ENCODE measurements around the gene TMOD1.

- no peak for TF ChIP-seq EZH2 (IDR thresholded peaks at IDR 0.05; ENCODE audit: low read length, unreplicated experiment)
- TF ChIP-seq, protein P1, sequence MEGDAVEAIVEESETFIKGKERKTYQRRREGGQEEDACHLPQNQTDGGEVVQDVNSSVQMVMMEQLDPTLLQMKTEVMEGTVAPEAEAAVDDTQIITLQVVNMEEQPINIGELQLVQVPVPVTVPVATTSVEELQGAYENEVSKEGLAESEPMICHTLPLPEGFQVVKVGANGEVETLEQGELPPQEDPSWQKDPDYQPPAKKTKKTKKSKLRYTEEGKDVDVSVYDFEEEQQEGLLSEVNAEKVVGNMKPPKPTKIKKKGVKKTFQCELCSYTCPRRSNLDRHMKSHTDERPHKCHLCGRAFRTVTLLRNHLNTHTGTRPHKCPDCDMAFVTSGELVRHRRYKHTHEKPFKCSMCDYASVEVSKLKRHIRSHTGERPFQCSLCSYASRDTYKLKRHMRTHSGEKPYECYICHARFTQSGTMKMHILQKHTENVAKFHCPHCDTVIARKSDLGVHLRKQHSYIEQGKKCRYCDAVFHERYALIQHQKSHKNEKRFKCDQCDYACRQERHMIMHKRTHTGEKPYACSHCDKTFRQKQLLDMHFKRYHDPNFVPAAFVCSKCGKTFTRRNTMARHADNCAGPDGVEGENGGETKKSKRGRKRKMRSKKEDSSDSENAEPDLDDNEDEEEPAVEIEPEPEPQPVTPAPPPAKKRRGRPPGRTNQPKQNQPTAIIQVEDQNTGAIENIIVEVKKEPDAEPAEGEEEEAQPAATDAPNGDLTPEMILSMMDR (conservative IDR thresholded peaks at IDR 0.05; ENCODE audit: low read depth, low read length) = no peak
Measured at GRCh38 chr9:97508852-97509251, 7.4 kb downstream of the TMOD1 start.
